H9 (cell line): ENCODE data around the gene PAEP. TPM values are rescaled to one million over a fixed set of nuclear protein-coding genes. Genes with fewer than 3 reads are reported as not detected.
A peak's percentile ranks its signal among the peaks of the same experiment; 100 is the strongest.

ENCODE experiments used
- DNase-seq: peaks from one replicate; pipeline ENCODE4 v3.0.0-alpha.2; 2017
- H2AFZ ChIP-seq: one replicate; pipeline ENCODE4 v1.6.1; 2013; ENCODE audit warnings: mild to moderate bottlenecking, low read length, control low read depth, moderate library complexity
- H2AK5ac ChIP-seq: 2 replicates; pipeline ENCODE4 v1.6.1; 2013; ENCODE audit warnings: low read length, control low read depth, mixed read lengths; ENCODE audit not compliant: insufficient read length
- H2BK120ac ChIP-seq: one replicate; pipeline ENCODE4 v1.6.1; 2013; ENCODE audit warnings: low read depth, mild to moderate bottlenecking, low read length, control low read depth, inconsistent platforms; ENCODE audit not compliant: poor library complexity, severe bottlenecking
- H2BK12ac ChIP-seq: 2 replicates; pipeline ENCODE4 v1.6.1; 2013; ENCODE audit warnings: low read length, control low read depth, mixed read lengths, low read depth; ENCODE audit not compliant: insufficient read length
- H2BK15ac ChIP-seq: 2 replicates; pipeline ENCODE4 v1.6.1; 2013; ENCODE audit warnings: low read depth, low read length, control low read depth
- H2BK20ac ChIP-seq: one replicate; pipeline ENCODE4 v1.6.1; 2013; ENCODE audit warnings: low read depth, mild to moderate bottlenecking, low read length, control low read depth, inconsistent platforms; ENCODE audit not compliant: poor library complexity, severe bottlenecking
- H2BK5ac ChIP-seq: 2 replicates; pipeline ENCODE4 v1.6.1; 2013; ENCODE audit warnings: low read length, control low read depth, mixed read lengths; ENCODE audit not compliant: insufficient read length
- H3K14ac ChIP-seq: 2 replicates; pipeline ENCODE4 v1.6.1; 2013; ENCODE audit warnings: low read length, control low read depth; ENCODE audit not compliant: insufficient read depth
- H3K18ac ChIP-seq: 2 replicates; pipeline ENCODE4 v1.6.1; 2013; ENCODE audit warnings: low read depth, mild to moderate bottlenecking, mixed read lengths, low read length, control low read depth; ENCODE audit not compliant: insufficient read length
- H3K23ac ChIP-seq: 2 replicates; pipeline ENCODE4 v1.6.1; 2013; ENCODE audit warnings: low read length, control low read depth, mixed read lengths, low read depth; ENCODE audit not compliant: insufficient read length
- H3K23me2 ChIP-seq: 2 replicates; pipeline ENCODE4 v1.6.1; 2013; ENCODE audit warnings: low read depth, mild to moderate bottlenecking, mixed read lengths, low read length, control low read depth; ENCODE audit not compliant: insufficient read length, poor library complexity, severe bottlenecking
- H3K27ac ChIP-seq: 2 replicates; pipeline ENCODE4 v1.5.1; 2013; ENCODE audit warnings: low read length, control low read depth, mixed read lengths, low read depth; ENCODE audit not compliant: insufficient read length
- H3K27me3 ChIP-seq: 2 replicates; pipeline ENCODE4 v1.6.1; 2013; ENCODE audit warnings: low read length, control low read depth, inconsistent platforms; ENCODE audit not compliant: insufficient read depth
- H3K4ac ChIP-seq: 2 replicates; pipeline ENCODE4 v1.6.1; 2013; ENCODE audit warnings: low read depth, mild to moderate bottlenecking, control low read depth, inconsistent platforms, low read length, moderate library complexity
- H3K4me1 ChIP-seq: 2 replicates; pipeline ENCODE4 v1.6.1; 2013; ENCODE audit warnings: low read length, control low read depth, inconsistent platforms; ENCODE audit not compliant: insufficient read depth
- H3K4me2 ChIP-seq: 2 replicates; pipeline ENCODE4 v1.6.1; 2013; ENCODE audit warnings: low read length, control low read depth, mixed read lengths; ENCODE audit not compliant: insufficient read length, insufficient read depth
- H3K56ac ChIP-seq: 2 replicates; pipeline ENCODE4 v1.6.1; 2013; ENCODE audit warnings: low read depth, mild to moderate bottlenecking, mixed read lengths, low read length, control low read depth; ENCODE audit not compliant: insufficient read length
- H3K79me1 ChIP-seq: 2 replicates; pipeline ENCODE4 v1.6.1; 2013; ENCODE audit warnings: low read depth, mild to moderate bottlenecking, moderate library complexity, low read length, control low read depth, inconsistent platforms; ENCODE audit not compliant: insufficient read depth, poor library complexity, severe bottlenecking
- H3K79me2 ChIP-seq: 2 replicates; pipeline ENCODE4 v1.6.1; 2013; ENCODE audit warnings: low read length, control low read depth, inconsistent platforms; ENCODE audit not compliant: insufficient read depth
- H3K9ac ChIP-seq: 2 replicates; pipeline ENCODE4 v1.6.1; 2013; ENCODE audit warnings: low read length, control low read depth, mixed read lengths; ENCODE audit not compliant: insufficient read length; ENCODE audit errors: extremely low read depth
- H3K9me3 ChIP-seq: one replicate; pipeline ENCODE4 v1.6.1; 2013; ENCODE audit warnings: low read depth, low read length, inconsistent platforms; ENCODE audit not compliant: control insufficient read depth
- H3T11ph ChIP-seq: one replicate; pipeline ENCODE4 v1.6.1; 2013; ENCODE audit warnings: mild to moderate bottlenecking, low read length, control low read depth, inconsistent platforms
- H4K20me1 ChIP-seq: one replicate; pipeline ENCODE4 v1.6.1; 2013; ENCODE audit not compliant: control insufficient read depth, insufficient read length, insufficient read depth
- H4K5ac ChIP-seq: 2 replicates; pipeline ENCODE4 v1.6.1; 2013; ENCODE audit warnings: low read depth, mild to moderate bottlenecking, mixed read lengths, low read length, control low read depth; ENCODE audit not compliant: insufficient read length
- H4K8ac ChIP-seq: replicated peaks from 2 replicates; pipeline ENCODE4 v1.6.1; 2013; ENCODE audit warnings: low read length, control low read depth, mixed read lengths, low read depth; ENCODE audit not compliant: insufficient read length
- H4K91ac ChIP-seq: 2 replicates; pipeline ENCODE4 v1.6.1; 2013; ENCODE audit warnings: low read depth, mild to moderate bottlenecking, moderate library complexity, mixed read lengths, low read length, control low read depth; ENCODE audit not compliant: insufficient read length
- H3K27ac Mint-ChIP-seq, 3 experiments: 2 replicates in 2 of 3; 3 replicates in 1 of 3; pipeline ENCODE4 v1.8.0; 2020 to 2021; ENCODE audit warnings: mixed read lengths in 3 of 3, mild to moderate bottlenecking in 1 of 3, moderate library complexity in 1 of 3
- H3K27me3 Mint-ChIP-seq: 2 replicates; pipeline ENCODE4 v1.8.0; 2021; ENCODE audit warnings: low read depth, mild to moderate bottlenecking, moderate library complexity, mixed read lengths
- H3K36me3 Mint-ChIP-seq, 3 experiments: 2 replicates in 2 of 3; 3 replicates in 1 of 3; pipeline ENCODE4 v1.8.0; 2020 to 2021; ENCODE audit warnings: low read depth in 3 of 3, mixed read lengths in 3 of 3; ENCODE audit not compliant: insufficient read depth in 1 of 3
- H3K4me1 Mint-ChIP-seq, 2 experiments: 2 replicates each; pipeline ENCODE4 v1.8.0; 2020; ENCODE audit warnings: mixed read lengths in 2 of 2
- H3K4me3 Mint-ChIP-seq, 2 experiments: 2 replicates in 1 of 2; 3 replicates in 1 of 2; pipeline ENCODE4 v1.8.0; 2020 to 2021; ENCODE audit warnings: mild to moderate bottlenecking in 2 of 2, mixed read lengths in 2 of 2, moderate library complexity in 1 of 2
- H3K9me3 Mint-ChIP-seq, 2 experiments: 2 replicates in 1 of 2; 3 replicates in 1 of 2; pipeline ENCODE4 v1.8.0; 2020; ENCODE audit warnings: mild to moderate bottlenecking in 2 of 2, mixed read lengths in 2 of 2, moderate library complexity in 1 of 2
- CTCF ChIP-seq: fragments of 200-600 bp; sonication (generic); conservative IDR thresholded peaks from 3 replicates; pipeline ENCODE4 v1.8.0; 2021; ENCODE audit warnings: antibody characterized with exemption, mild to moderate bottlenecking
- WGBS: extraction: QIAGEN DNeasy Blood & Tissue Kit; methylation state at CpG from one replicate; pipeline ENCODE4 v1.1.7; 2013; ENCODE audit warnings: missing lambda C conversion rate, low lambda C conversion rate, mixed read lengths; ENCODE audit not compliant: insufficient read length; ENCODE audit errors: extremely low coverage; 5-methylcytosine and 5-hydroxymethylcytosine counted together
- total RNA-seq: library from RNA; stranded (reverse); gene quantifications from 2 replicates; pipeline ENCODE4 v1.2.1, GENCODE V29; 2021

Gene PAEP
- total RNA-seq, 1 experiment from 2014 or later = not detected

DNA sequence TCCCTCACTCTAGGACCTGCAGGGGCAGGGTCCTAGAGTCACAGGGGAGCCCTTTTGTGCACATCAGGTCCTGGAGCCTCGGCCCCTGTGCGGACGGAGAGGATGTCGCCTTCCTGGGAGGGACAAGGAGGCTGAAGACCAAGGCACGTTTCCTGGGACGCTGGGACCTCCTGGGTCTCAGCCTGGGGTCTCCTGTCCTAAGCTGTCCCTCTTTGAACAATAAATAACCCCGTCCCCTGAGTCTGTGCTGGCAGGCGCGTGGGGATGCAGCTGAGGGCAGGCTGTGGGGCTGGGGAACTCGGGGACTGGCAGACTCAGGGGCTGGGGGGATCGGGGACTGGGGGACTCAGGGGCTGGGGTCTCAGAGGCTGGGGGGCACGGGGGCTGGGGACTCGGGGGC lies 31.1 kb downstream of the PAEP start:
- no CpG with 5 or more reads among the region's 13 CpGs for WGBS
- Histone ChIP-seq H2BK120ac (no peak overlapping the region), H2BK12ac (no peak overlapping the region), H3K23me2 (no peaks in the 10 kb centered on the region), H3K4me1 (no peaks in the 10 kb centered on the region), H2BK20ac (no peak overlapping the region), H2AFZ (no peak overlapping the region), H3K9me3 (no peaks in the 10 kb centered on the region), H3K18ac (no peak overlapping the region), H3K27ac (no peak overlapping the region), H2BK15ac (no peak overlapping the region), H3K56ac (no peak overlapping the region), H2AK5ac (no peak overlapping the region), H3K23ac (no peak overlapping the region), H3K4ac (no peak overlapping the region), H3K9ac (no peak overlapping the region), H3K79me1 (no peaks in the 10 kb centered on the region), H3K4me2 (no peak overlapping the region), H3T11ph (no peak overlapping the region), H4K91ac (no peak overlapping the region), H2BK5ac (no peak overlapping the region), H4K8ac (no peak overlapping the region), H3K14ac (no peak overlapping the region), H3K79me2 (no peaks in the 10 kb centered on the region), H3K27me3 (no peaks in the 10 kb centered on the region), H4K5ac (no peak overlapping the region), H4K20me1 (no peaks in the 10 kb centered on the region)
- H3K4me1 Mint-ChIP-seq = peaks cover 0 to under 1% of the 10 kb centered on the region in 2 experiments; a peak in 2 of 4 replicates
- no peak overlapping the region for H3K27ac Mint-ChIP-seq
- DNase-seq = peak; percentile 20
- H3K27me3 Mint-ChIP-seq = no peaks in the 10 kb centered on the region; the same call in 1 of the 2 replicates
- no peak for TF ChIP-seq CTCF
- H3K9me3 Mint-ChIP-seq = peaks cover 2 to 7% of the 10 kb centered on the region in 2 experiments; a peak in 3 of 5 replicates
- H3K4me3 Mint-ChIP-seq = no peak overlapping the region
- H3K36me3 Mint-ChIP-seq = no peaks in the 10 kb centered on the region
